ENCODE measurements around the gene CDC37L1. TPM values are rescaled to one million over a fixed set of nuclear protein-coding genes. Genes with fewer than 3 reads are reported as not detected.

The CDC37L1 gene
- total RNA-seq, 1 donor from 2014 or later, result 10.7 TPM

DNA sequence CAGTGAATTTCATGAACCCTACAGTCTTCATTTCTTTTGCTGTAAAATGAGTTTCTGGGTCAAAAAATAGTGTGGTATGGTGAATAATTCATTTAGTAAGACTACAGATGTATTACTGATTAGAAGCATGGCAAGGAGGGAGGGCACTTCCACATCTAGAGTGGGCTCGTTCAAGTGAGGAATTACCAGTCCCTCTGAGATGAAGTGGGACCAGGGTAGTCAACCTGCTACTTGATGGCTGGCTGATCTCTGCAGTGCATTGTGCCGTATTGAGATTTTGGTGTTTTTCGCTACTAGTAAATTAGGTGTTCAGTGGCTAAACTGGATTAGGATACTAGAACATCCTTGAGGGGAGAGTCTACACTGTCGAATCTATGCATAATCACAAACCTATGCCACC, 10.8 kb downstream of the CDC37L1 start:
- DNase-seq (ENCODE audit: low spot score), result no peak
- Mint-ChIP-seq H3K36me3 (ENCODE audit: low read depth, unreplicated experiment) (peaks cover 3% of the 10 kb centered on the region), H3K27me3 (ENCODE audit: unreplicated experiment) (peaks cover 1% of the 10 kb centered on the region), H3K9me3 (ENCODE audit: unreplicated experiment) (no peaks in the 10 kb centered on the region), H3K27ac (ENCODE audit: unreplicated experiment) (no peak overlapping the region), H3K4me3 (ENCODE audit: unreplicated experiment) (no peak overlapping the region), H3K4me1 (ENCODE audit: unreplicated experiment) (no peaks in the 10 kb centered on the region)
- TF ChIP-seq, protein P1, sequence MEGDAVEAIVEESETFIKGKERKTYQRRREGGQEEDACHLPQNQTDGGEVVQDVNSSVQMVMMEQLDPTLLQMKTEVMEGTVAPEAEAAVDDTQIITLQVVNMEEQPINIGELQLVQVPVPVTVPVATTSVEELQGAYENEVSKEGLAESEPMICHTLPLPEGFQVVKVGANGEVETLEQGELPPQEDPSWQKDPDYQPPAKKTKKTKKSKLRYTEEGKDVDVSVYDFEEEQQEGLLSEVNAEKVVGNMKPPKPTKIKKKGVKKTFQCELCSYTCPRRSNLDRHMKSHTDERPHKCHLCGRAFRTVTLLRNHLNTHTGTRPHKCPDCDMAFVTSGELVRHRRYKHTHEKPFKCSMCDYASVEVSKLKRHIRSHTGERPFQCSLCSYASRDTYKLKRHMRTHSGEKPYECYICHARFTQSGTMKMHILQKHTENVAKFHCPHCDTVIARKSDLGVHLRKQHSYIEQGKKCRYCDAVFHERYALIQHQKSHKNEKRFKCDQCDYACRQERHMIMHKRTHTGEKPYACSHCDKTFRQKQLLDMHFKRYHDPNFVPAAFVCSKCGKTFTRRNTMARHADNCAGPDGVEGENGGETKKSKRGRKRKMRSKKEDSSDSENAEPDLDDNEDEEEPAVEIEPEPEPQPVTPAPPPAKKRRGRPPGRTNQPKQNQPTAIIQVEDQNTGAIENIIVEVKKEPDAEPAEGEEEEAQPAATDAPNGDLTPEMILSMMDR (IDR thresholded peaks at IDR 0.05; ENCODE audit: unreplicated experiment), result no peak

DNA sequence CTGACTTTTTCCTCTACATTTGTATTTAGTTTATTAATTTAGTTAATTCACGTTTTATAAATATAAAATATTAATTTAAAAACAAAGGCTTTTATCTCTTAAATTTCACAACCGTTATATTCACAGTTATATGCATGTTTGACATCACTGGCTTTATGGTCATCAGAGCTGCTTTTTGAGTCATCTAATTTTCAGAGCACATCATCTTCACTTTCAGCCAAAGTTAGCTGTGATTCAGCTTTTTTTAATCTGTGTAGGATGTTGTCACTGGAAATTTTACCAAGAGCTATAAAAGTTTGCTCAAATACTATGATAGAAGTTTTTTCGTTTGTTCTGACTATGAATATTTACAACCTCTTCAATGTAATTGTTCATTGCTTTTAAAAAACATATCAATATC, 12.4 kb downstream of the CDC37L1 start:
- no peaks in the 10 kb centered on the region for H3K27me3 Mint-ChIP-seq (ENCODE audit: unreplicated experiment)
- no peaks in the 10 kb centered on the region for H3K9me3 Mint-ChIP-seq (ENCODE audit: unreplicated experiment)
- no peaks in the 10 kb centered on the region for H3K4me1 Mint-ChIP-seq (ENCODE audit: unreplicated experiment)
- H3K4me3 Mint-ChIP-seq (ENCODE audit: unreplicated experiment), result no peak overlapping the region
- H3K27ac Mint-ChIP-seq (ENCODE audit: unreplicated experiment), result no peak overlapping the region
- H3K36me3 Mint-ChIP-seq (ENCODE audit: low read depth, unreplicated experiment), result no peaks in the 10 kb centered on the region
- TF ChIP-seq, protein P1 (IDR thresholded peaks at IDR 0.05; ENCODE audit: unreplicated experiment), result no peak
- DNase-seq (ENCODE audit: low spot score), result no peak

DNA sequence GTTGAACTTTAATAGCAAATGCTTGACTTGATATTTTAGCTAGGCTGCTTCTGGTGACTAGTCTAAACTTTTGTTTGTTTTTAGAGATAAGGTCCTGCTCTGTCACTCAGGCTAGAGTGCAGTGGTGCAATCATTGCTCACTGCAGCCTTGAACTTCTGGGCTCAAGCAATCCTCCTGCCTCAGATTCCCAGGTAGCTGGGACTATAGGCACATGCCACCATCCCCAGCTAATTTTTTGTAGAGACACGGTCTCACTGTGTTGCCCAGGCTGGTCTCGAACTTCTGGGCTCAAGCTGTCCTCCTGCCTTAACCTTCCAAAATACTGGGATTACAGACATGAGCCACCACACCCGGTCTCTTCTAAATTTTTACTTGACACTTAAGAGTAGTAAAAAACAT, 20.7 kb downstream of the CDC37L1 start:
- Mint-ChIP-seq H3K27me3 (ENCODE audit: unreplicated experiment) (no peaks in the 10 kb centered on the region), H3K4me3 (ENCODE audit: unreplicated experiment) (no peak overlapping the region), H3K36me3 (ENCODE audit: low read depth, unreplicated experiment) (no peaks in the 10 kb centered on the region), H3K27ac (ENCODE audit: unreplicated experiment) (no peak overlapping the region), H3K9me3 (ENCODE audit: unreplicated experiment) (no peaks in the 10 kb centered on the region), H3K4me1 (ENCODE audit: unreplicated experiment) (no peaks in the 10 kb centered on the region)
- no peak for DNase-seq (ENCODE audit: low spot score)
- TF ChIP-seq, protein P1 (IDR thresholded peaks at IDR 0.05; ENCODE audit: unreplicated experiment), result no peak

DNA sequence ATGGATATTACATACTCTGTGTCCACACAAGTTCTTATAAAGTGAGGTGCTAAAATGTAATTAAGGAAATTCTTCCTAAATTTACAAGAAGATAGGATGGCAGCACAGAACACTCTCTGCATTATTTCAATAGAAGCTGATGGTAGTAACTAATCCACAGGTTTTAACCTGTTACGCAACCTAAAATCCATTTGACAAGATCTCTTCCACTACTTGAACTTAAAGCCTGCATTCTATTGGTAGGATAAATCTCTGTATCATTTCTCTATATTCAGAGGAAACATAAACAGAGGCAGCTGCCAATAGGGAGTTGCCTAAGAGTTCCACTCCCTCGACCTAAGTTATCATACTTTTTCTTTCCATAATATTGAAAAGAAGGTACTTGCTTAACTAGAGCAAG, 21.6 kb downstream of the CDC37L1 start:
- Mint-ChIP-seq H3K4me3 (ENCODE audit: unreplicated experiment) (no peak overlapping the region), H3K4me1 (ENCODE audit: unreplicated experiment) (no peaks in the 10 kb centered on the region), H3K36me3 (ENCODE audit: low read depth, unreplicated experiment) (no peaks in the 10 kb centered on the region), H3K27me3 (ENCODE audit: unreplicated experiment) (no peaks in the 10 kb centered on the region), H3K27ac (ENCODE audit: unreplicated experiment) (no peak overlapping the region), H3K9me3 (ENCODE audit: unreplicated experiment) (no peaks in the 10 kb centered on the region)
- no peak for DNase-seq (ENCODE audit: low spot score)
- TF ChIP-seq, protein P1 (IDR thresholded peaks at IDR 0.05; ENCODE audit: unreplicated experiment), result no peak

DNA sequence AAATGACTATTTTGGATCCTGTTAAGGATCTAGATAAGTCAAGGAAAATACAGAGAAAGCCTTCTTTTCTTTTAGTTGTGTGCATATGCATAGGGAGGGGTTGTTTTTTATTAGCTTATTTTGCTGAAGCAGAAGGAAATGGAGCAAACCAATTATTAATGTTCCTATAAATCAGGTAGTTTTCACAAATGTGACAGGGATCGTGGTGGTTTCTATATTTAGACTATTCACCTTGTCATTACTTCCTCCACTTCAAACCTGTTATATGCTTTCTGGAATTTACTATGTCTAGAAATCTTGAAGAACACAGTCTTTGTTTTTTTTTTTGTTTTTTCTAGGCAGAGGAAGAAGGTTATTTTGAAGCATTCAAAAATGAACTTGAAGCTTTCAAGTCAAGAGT, 22.2 kb downstream of the CDC37L1 start:
- DNase-seq (ENCODE audit: low spot score), result no peak
- Mint-ChIP-seq H3K27ac (ENCODE audit: unreplicated experiment) (no peak overlapping the region), H3K4me3 (ENCODE audit: unreplicated experiment) (no peak overlapping the region), H3K27me3 (ENCODE audit: unreplicated experiment) (no peaks in the 10 kb centered on the region), H3K9me3 (ENCODE audit: unreplicated experiment) (no peaks in the 10 kb centered on the region), H3K4me1 (ENCODE audit: unreplicated experiment) (no peaks in the 10 kb centered on the region), H3K36me3 (ENCODE audit: low read depth, unreplicated experiment) (no peaks in the 10 kb centered on the region)
- TF ChIP-seq, protein P1 (IDR thresholded peaks at IDR 0.05; ENCODE audit: unreplicated experiment), result no peak

Measured in endothelial cell (in vitro differentiated cells).